DND-41 (cell line): ENCODE data around the gene SH2D1A.

Experiments used
- CTCF ChIP-seq: IDR thresholded peaks from 2 replicates; pipeline ENCODE4 v1.5.1; 2012; ENCODE audit warnings: borderline replicate concordance, low read length, moderate library complexity, mild to moderate bottlenecking; ENCODE audit not compliant: poor library complexity, severe bottlenecking; ENCODE audit errors: extremely low read depth
- EZH2 ChIP-seq: IDR thresholded peaks from 3 replicates; pipeline ENCODE4 v1.6.1; 2012; ENCODE audit warnings: borderline replicate concordance, low read depth, mild to moderate bottlenecking, moderate library complexity, low read length, inconsistent platforms; ENCODE audit not compliant: severe bottlenecking

GRCh38 chrX:124341396-124342132 is 4.8 kb upstream of the SH2D1A start:
- TF ChIP-seq CTCF (no peak), EZH2 (no peak)
